Dendritic cell treated with granulocyte-macrophage colony-stimulating factor and Interleukin-4, amounts not matched to agents 40 ng/mL and 50 ng/mL, for 4 days (primary cell): ENCODE measurements around the gene OR2D3.
"Not testable (repeated sequence)": the region's sequence is repeated elsewhere in the genome, so short reads cannot be mapped to it uniquely, and the experiment has no call there.

Source experiments
- H3K27ac Mint-ChIP-seq: one replicate; pipeline ENCODE4 v1.8.0; 2022; ENCODE audit warnings: mild to moderate bottlenecking, mixed read lengths
- H3K27me3 Mint-ChIP-seq: one replicate; pipeline ENCODE4 v1.8.0; 2022; ENCODE audit warnings: mild to moderate bottlenecking, mixed read lengths
- H3K36me3 Mint-ChIP-seq: one replicate; pipeline ENCODE4 v1.8.0; 2022; ENCODE audit warnings: low read depth, mixed read lengths
- H3K4me1 Mint-ChIP-seq: one replicate; pipeline ENCODE4 v1.8.0; 2022; ENCODE audit warnings: low read depth, mixed read lengths
- H3K4me3 Mint-ChIP-seq: one replicate; pipeline ENCODE4 v1.8.0; 2022; ENCODE audit warnings: mild to moderate bottlenecking, moderate library complexity, mixed read lengths
- H3K9me3 Mint-ChIP-seq: one replicate; pipeline ENCODE4 v1.8.0; 2022; ENCODE audit warnings: mixed read lengths
- intact Hi-C: fragments of 100-400 bp; cut with micrococcal nuclease; formaldehyde crosslinking; loops from one replicate; pipeline ENCODE4 v1.15.0; 2022

The OR2D3 gene

GRCh38 chr11:6911378-6911777 lies 9.4 kb upstream of the OR2D3 start:
- H3K27ac Mint-ChIP-seq = no peak overlapping the region
- no peaks in the 10 kb centered on the region for H3K4me1 Mint-ChIP-seq
- no peaks in the 10 kb centered on the region for H3K27me3 Mint-ChIP-seq
- no peaks in the 10 kb centered on the region for H3K36me3 Mint-ChIP-seq
- no peaks in the 10 kb centered on the region for H3K9me3 Mint-ChIP-seq
- intact Hi-C loops = no loop called here
- no peak overlapping the region for H3K4me3 Mint-ChIP-seq

GRCh38 chr11:6911948-6912347 lies 8.9 kb upstream of the OR2D3 start:
- no peak overlapping the region for H3K4me3 Mint-ChIP-seq
- H3K27ac Mint-ChIP-seq = no peak overlapping the region
- H3K9me3 Mint-ChIP-seq = no peaks in the 10 kb centered on the region
- no peaks in the 10 kb centered on the region for H3K36me3 Mint-ChIP-seq
- H3K27me3 Mint-ChIP-seq = no peaks in the 10 kb centered on the region
- intact Hi-C loops = no loop called here
- no peaks in the 10 kb centered on the region for H3K4me1 Mint-ChIP-seq

GRCh38 chr11:6919698-6920097 lies 1.1 kb upstream of the OR2D3 start:
- intact Hi-C loops = no loop called here

GRCh38 chr11:6925007-6925577 lies 4.3 kb downstream of the OR2D3 start:
- intact Hi-C loops = no loop called here
- no peaks in the 10 kb centered on the region for H3K36me3 Mint-ChIP-seq
- H3K4me1 Mint-ChIP-seq = peaks cover 18% of the 10 kb centered on the region
- peaks cover 27% of the 10 kb centered on the region for H3K27me3 Mint-ChIP-seq
- no peak overlapping the region for H3K27ac Mint-ChIP-seq
- H3K4me3 Mint-ChIP-seq = no peak overlapping the region
- no peaks in the 10 kb centered on the region for H3K9me3 Mint-ChIP-seq

More at GRCh38 chr11:6919698-6920097, 1.1 kb upstream of the OR2D3 start:
- no peaks in the 10 kb centered on the region for H3K4me1 Mint-ChIP-seq
- no peaks in the 10 kb centered on the region for H3K36me3 Mint-ChIP-seq
- H3K4me3 Mint-ChIP-seq = no peak overlapping the region
- no peaks in the 10 kb centered on the region for H3K9me3 Mint-ChIP-seq
- no peak overlapping the region for H3K27ac Mint-ChIP-seq
- H3K27me3 Mint-ChIP-seq = peaks cover 2% of the 10 kb centered on the region

- H3K4me1 Mint-ChIP-seq = peaks cover 18% of the 10 kb centered on the region
- peaks cover 27% of the 10 kb centered on the region for H3K27me3 Mint-ChIP-seq
- H3K9me3 Mint-ChIP-seq = no peaks in the 10 kb centered on the region
- H3K27ac Mint-ChIP-seq = no peak overlapping the region
- H3K4me3 Mint-ChIP-seq = peak overlapping the region; percentile 80
- intact Hi-C loops = no loop called here
- H3K36me3 Mint-ChIP-seq = no peaks in the 10 kb centered on the region
Measured at GRCh38 chr11:6925636-6926207, 4.9 kb downstream of the OR2D3 start.

GRCh38 chr11:6926208-6927029 lies 5.6 kb downstream of the OR2D3 start, which contains the start of gene ZNF215:
TSS of gene ZNF215 (plus strand) at chr11:6926426. CDS start at chr11:6932273, 5,847 bp downstream.
- peak within 1 kb of the TSS; percentile 80 for H3K4me3 Mint-ChIP-seq
- peaks cover 18% of the 10 kb centered on the region for H3K4me1 Mint-ChIP-seq
- intact Hi-C loops = no loop called here
- H3K36me3 Mint-ChIP-seq = no peaks in the 10 kb centered on the region
- H3K9me3 Mint-ChIP-seq = no peaks in the 10 kb centered on the region
- H3K27me3 Mint-ChIP-seq = peaks cover 27% of the 10 kb centered on the region
- H3K27ac Mint-ChIP-seq = no peak within 1 kb of the TSS

GRCh38 chr11:6927030-6927617 lies 6.3 kb downstream of the OR2D3 start:
- no peak overlapping the region for H3K27ac Mint-ChIP-seq
- H3K9me3 Mint-ChIP-seq = no peaks in the 10 kb centered on the region
- peak overlapping the region; percentile 80 for H3K4me3 Mint-ChIP-seq
- peaks cover 27% of the 10 kb centered on the region for H3K27me3 Mint-ChIP-seq
- H3K4me1 Mint-ChIP-seq = peaks cover 18% of the 10 kb centered on the region
- intact Hi-C loops = no loop called here
- H3K36me3 Mint-ChIP-seq = no peaks in the 10 kb centered on the region

- Mint-ChIP-seq H3K27ac (no peak overlapping the region), H3K9me3 (no peaks in the 10 kb centered on the region), H3K4me3 (no peak overlapping the region), H3K36me3 (no peaks in the 10 kb centered on the region), H3K27me3 (peaks cover 27% of the 10 kb centered on the region), H3K4me1 (peaks cover 18% of the 10 kb centered on the region)
- intact Hi-C loops = no loop called here
Measured at GRCh38 chr11:6928916-6929315, 8.1 kb downstream of the OR2D3 start.

GRCh38 chr11:6931146-6931713 lies 10.4 kb downstream of the OR2D3 start:
- Mint-ChIP-seq H3K4me1 (peaks cover 10% of the 10 kb centered on the region), H3K27me3 (peaks cover 14% of the 10 kb centered on the region), H3K27ac (no peak overlapping the region), H3K36me3 (no peaks in the 10 kb centered on the region), H3K9me3 (no peaks in the 10 kb centered on the region), H3K4me3 (no peak overlapping the region)
- intact Hi-C loops = no loop called here

GRCh38 chr11:6932145-6932544 lies 11.3 kb downstream of the OR2D3 start:
- H3K27me3 Mint-ChIP-seq = peaks cover 7% of the 10 kb centered on the region
- no peaks in the 10 kb centered on the region for H3K9me3 Mint-ChIP-seq
- H3K27ac Mint-ChIP-seq = no peak overlapping the region
- peaks cover 3% of the 10 kb centered on the region for H3K4me1 Mint-ChIP-seq
- no peak overlapping the region for H3K4me3 Mint-ChIP-seq
- H3K36me3 Mint-ChIP-seq = no peaks in the 10 kb centered on the region
- intact Hi-C loops = no loop called here

- Mint-ChIP-seq H3K4me3 (no peak overlapping the region), H3K27ac (no peak overlapping the region), H3K4me1 (no peaks in the 10 kb centered on the region), H3K9me3 (no peaks in the 10 kb centered on the region), H3K27me3 (no peaks in the 10 kb centered on the region), H3K36me3 (no peaks in the 10 kb centered on the region)
- intact Hi-C loops = no loop called here
Measured at GRCh38 chr11:6941970-6942369, 21.2 kb downstream of the OR2D3 start.

GRCh38 chr11:6943131-6943530 lies 22.3 kb downstream of the OR2D3 start:
- Mint-ChIP-seq H3K27ac (no peak overlapping the region), H3K36me3 (no peaks in the 10 kb centered on the region), H3K4me1 (no peaks in the 10 kb centered on the region), H3K9me3 (no peaks in the 10 kb centered on the region), H3K27me3 (no peaks in the 10 kb centered on the region), H3K4me3 (no peak overlapping the region)
- intact Hi-C loops = no loop called here

- H3K9me3 Mint-ChIP-seq, H3K27ac Mint-ChIP-seq, intact Hi-C loops, H3K27me3 Mint-ChIP-seq, H3K4me3 Mint-ChIP-seq, H3K36me3 Mint-ChIP-seq, H3K4me1 Mint-ChIP-seq: not testable (repeated sequence)
Measured at GRCh38 chr11:6954248-6954647, 33.4 kb downstream of the OR2D3 start.

GRCh38 chr11:6962141-6962540 lies 41.3 kb downstream of the OR2D3 start:
- Mint-ChIP-seq H3K4me1 (no peaks in the 10 kb centered on the region), H3K27ac (no peak overlapping the region), H3K4me3 (no peak overlapping the region), H3K27me3 (no peaks in the 10 kb centered on the region), H3K36me3 (no peaks in the 10 kb centered on the region), H3K9me3 (no peaks in the 10 kb centered on the region)
- intact Hi-C loops = no loop called here
